Mesodermal cell (in vitro differentiated cells): Measurements from ENCODE around the gene LEUTX.

Experiments
- H3K27ac ChIP-seq: 2 replicates; pipeline ENCODE4 v1.7.0; 2013; ENCODE audit warnings: mild to moderate bottlenecking, low read depth, low read length, moderate library complexity; ENCODE audit not compliant: severe bottlenecking
- H3K36me3 ChIP-seq: 2 replicates; pipeline ENCODE4 v1.7.1; 2013; ENCODE audit warnings: mild to moderate bottlenecking, low read length, moderate library complexity; ENCODE audit not compliant: control insufficient read depth, insufficient read depth
- H3K4me1 ChIP-seq: one replicate; pipeline ENCODE4 v1.7.1; 2013; ENCODE audit warnings: mild to moderate bottlenecking, low read length; ENCODE audit not compliant: insufficient read depth, control insufficient read depth, poor library complexity, severe bottlenecking
- H3K4me3 ChIP-seq: 2 replicates; pipeline ENCODE4 v1.7.0; 2013; ENCODE audit warnings: low read length, control low read depth, mild to moderate bottlenecking; ENCODE audit not compliant: insufficient read depth, poor library complexity, severe bottlenecking; ENCODE audit errors: extremely low read depth
- H3K9me3 ChIP-seq: 2 replicates; pipeline ENCODE4 v1.7.1; 2013; ENCODE audit warnings: mild to moderate bottlenecking, low read length, moderate library complexity; ENCODE audit not compliant: control insufficient read depth
- WGBS, 2 experiments: methylation state at CpG; one replicate each; pipeline ENCODE4 v1.1.5; 2013; ENCODE audit warnings: missing lambda C conversion rate in 2 of 2; ENCODE audit not compliant: insufficient coverage in 2 of 2; 5-methylcytosine and 5-hydroxymethylcytosine counted together

Gene LEUTX

DNA sequence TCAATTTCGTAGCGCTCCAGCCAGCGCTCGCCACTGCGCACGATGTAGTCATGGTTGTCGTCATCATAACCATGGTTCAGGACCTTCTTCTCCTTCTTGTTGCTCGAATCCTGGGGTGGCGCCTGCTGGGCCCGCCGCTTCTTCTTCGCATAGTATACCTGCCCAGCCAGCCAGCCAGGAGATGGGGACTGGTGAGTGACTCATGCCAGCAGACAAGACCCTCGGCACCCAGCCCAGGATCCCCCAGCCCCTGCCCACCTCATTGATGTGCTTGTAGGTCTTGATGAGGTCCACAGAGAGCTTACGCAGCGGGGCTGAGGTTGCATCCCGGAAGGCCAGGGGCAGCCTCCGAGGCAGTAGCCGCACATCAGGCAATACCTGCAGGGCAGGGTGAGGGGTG, 51.8 kb downstream of the LEUTX start:
- H3K9me3 ChIP-seq = no peaks in the 10 kb centered on the region
- peaks cover 68% of the 10 kb centered on the region for H3K36me3 ChIP-seq
- H3K27ac ChIP-seq = no peak overlapping the region
- no peak overlapping the region for H3K4me3 ChIP-seq
- H3K4me1 ChIP-seq = peaks cover 8% of the 10 kb centered on the region
- 97 to 98% methylated on average over 13 to 18 of the region's 18 CpGs for WGBS, 2 experiments

DNA sequence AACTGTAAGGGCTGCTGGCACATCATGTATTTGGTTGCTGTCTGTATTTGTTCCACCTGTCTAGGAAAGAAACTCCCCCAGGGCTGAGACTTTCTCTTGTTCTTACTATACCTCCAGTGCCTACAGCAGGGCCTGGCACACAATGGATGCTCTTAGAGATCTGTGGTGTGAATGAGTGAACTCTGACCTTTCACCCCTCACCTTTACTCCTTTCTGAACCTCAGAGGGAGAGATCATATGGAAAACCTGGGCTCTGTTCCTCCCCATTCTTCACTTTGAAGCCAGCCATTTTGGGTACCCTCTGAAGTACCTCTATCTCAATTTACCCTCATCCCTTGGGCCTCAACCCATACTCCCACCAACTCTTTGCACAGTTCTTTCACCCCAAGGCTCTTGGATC, 52.2 kb downstream of the LEUTX start:
- H3K27ac ChIP-seq = no peak overlapping the region
- peaks cover 69% of the 10 kb centered on the region for H3K36me3 ChIP-seq
- H3K9me3 ChIP-seq = no peaks in the 10 kb centered on the region
- no peak overlapping the region for H3K4me3 ChIP-seq
- peaks cover 8% of the 10 kb centered on the region for H3K4me1 ChIP-seq

DNA sequence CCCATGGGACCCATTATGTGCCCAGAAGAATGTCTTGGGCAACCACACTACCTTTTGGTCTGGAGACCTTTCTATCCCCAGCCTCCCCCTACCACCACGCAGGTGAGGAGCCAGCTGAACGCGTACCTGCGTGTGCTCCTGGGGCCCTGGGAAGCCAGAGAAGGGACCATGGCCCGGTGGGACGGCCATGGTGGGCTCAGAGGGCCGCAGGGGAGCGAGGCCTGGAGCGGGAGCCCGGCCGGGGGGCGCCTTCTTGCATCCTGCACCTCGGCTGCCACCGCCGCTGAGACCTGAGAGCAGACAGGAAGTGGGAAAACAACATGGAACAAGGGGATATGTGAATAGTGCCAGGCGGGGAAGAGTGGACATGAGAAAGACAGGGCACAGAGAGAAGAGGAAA, 53.0 kb downstream of the LEUTX start:
- H3K9me3 ChIP-seq = no peaks in the 10 kb centered on the region
- H3K27ac ChIP-seq = no peak overlapping the region
- WGBS, 2 experiments = 92 to 99% methylated on average over 12 to 15 of the region's 16 CpGs
- H3K36me3 ChIP-seq = peaks cover 72% of the 10 kb centered on the region
- no peak overlapping the region for H3K4me3 ChIP-seq
- H3K4me1 ChIP-seq = peaks cover 8% of the 10 kb centered on the region

DNA sequence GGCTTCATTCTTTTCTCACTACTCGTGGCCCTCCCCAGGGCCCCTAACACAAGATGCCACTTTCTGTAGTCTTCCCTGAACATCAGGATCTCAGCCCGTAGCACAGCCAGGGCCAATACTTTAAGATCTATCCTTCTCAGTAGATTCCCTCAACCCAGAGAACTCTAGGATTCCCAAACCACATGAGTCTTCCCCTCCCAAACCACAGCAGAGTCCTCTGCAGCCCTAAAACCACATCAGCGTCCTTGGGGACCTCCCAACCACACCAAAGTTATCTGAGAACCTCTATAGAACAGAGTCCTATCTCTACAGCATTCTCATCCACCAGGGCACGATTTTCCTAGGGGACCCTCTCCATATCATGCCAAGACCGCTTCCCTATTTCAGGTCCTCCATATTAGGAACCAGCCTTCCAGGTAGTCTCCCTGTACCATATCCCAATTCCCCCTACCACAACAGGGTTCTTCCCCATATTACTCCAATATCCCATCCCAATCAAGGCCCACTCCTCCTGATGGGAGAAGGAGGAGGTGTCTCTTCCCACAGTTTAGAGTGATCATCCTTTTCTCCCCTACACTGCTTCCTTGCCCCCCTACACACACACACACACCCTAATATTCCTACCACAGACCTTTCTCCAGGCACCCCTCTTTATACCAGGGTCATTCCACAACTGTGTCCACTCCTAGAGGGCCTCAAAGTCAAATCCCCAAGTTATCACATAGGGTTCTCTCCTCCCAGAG, 53.9 kb downstream of the LEUTX start:
- peaks cover 8% of the 10 kb centered on the region for H3K4me1 ChIP-seq
- H3K9me3 ChIP-seq = no peaks in the 10 kb centered on the region
- peaks cover 79% of the 10 kb centered on the region for H3K36me3 ChIP-seq
- 89 to 96% methylated on average over 3 to 5 of the region's 5 CpGs for WGBS, 2 experiments
- H3K27ac ChIP-seq = no peak overlapping the region
- peak overlapping the region; percentile 82 for H3K4me3 ChIP-seq

DNA sequence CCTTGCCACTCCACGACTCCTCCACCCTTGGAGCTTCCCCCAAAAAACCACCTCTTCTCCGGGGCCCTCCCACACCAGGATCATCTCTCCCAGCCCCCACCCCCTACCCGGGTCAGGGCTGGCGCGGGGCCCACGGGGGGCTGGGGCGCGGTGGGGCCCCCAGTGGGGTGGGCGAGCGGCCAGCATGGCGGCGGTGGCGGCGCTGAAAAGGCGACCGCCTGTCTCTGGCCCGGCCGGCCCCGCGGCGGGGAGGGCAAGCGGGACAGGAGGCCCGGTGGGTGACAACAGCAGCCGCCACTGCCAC, 54.5 kb downstream of the LEUTX start:
- H3K4me1 ChIP-seq = peaks cover 8% of the 10 kb centered on the region
- peaks cover 79% of the 10 kb centered on the region for H3K36me3 ChIP-seq
- WGBS, 2 experiments = 6 to 12% methylated on average over 11 to 12 of the region's 24 CpGs
- peak overlapping the region; percentile 100 for H3K27ac ChIP-seq
- no peaks in the 10 kb centered on the region for H3K9me3 ChIP-seq
- peak overlapping the region; percentile 82 for H3K4me3 ChIP-seq

GRCh38 chr19:39833464-39834286, 55.0 kb downstream of the LEUTX start, which contains the start of gene DYRK1B:
DYRK1B (minus strand) TSS chr19:39834162; CDS start chr19:39831867, 2,295 bp downstream.
- Histone ChIP-seq H3K9me3 (no peaks in the 10 kb centered on the region), H3K4me3 (peak within 1 kb of the TSS; percentile 82), H3K4me1 (peaks cover 8% of the 10 kb centered on the region), H3K36me3 (peaks cover 79% of the 10 kb centered on the region), H3K27ac (peak within 1 kb of the TSS; percentile 100)
- WGBS, 2 experiments = 0% methylated on average over 40 to 42 of the region's 59 CpGs

DNA sequence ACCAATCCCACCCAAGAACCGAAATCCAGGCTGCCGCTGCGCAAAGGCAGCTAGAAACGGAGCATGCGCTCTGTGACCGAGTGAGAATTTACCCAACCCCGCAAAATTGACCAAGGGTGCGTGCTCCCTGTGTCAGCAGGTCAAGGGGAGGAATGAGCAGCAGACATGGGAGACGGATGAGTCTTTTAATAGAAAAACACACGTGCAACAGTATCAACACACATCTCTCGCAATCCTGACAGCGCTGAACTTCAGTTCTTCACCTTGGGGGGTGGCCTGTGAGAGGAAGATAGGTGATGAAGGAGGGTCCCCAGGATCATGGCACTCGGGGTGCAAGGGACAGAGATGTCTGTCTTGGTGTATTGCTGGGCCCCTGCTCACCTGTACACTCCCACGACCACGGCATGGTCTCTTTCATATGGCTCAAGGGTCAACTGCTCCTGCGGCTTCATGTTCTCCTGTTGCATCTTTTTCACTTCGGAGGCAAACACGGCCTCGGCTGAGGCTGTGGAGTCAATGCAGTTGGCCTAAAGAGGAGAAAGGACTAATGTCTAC, 55.7 kb downstream of the LEUTX start:
- Histone ChIP-seq H3K27ac (peak overlapping the region; percentile 100), H3K4me3 (peak overlapping the region; percentile 82), H3K4me1 (peaks cover 8% of the 10 kb centered on the region), H3K36me3 (peaks cover 79% of the 10 kb centered on the region), H3K9me3 (no peaks in the 10 kb centered on the region)
- 54 to 71% methylated on average over 10 to 17 of the region's 19 CpGs for WGBS, 2 experiments
